DMS53 treated with DMSO at 0.1 percent for 48 hours (cell line): Measurements from ENCODE around the gene ZNF853.

Experiments used
- DNase-seq: peaks from one replicate; lab custom pipeline; 2025; ENCODE audit not compliant: unreplicated experiment; lab: John Stamatoyannopoulos, UW

The ZNF853 gene

DNA sequence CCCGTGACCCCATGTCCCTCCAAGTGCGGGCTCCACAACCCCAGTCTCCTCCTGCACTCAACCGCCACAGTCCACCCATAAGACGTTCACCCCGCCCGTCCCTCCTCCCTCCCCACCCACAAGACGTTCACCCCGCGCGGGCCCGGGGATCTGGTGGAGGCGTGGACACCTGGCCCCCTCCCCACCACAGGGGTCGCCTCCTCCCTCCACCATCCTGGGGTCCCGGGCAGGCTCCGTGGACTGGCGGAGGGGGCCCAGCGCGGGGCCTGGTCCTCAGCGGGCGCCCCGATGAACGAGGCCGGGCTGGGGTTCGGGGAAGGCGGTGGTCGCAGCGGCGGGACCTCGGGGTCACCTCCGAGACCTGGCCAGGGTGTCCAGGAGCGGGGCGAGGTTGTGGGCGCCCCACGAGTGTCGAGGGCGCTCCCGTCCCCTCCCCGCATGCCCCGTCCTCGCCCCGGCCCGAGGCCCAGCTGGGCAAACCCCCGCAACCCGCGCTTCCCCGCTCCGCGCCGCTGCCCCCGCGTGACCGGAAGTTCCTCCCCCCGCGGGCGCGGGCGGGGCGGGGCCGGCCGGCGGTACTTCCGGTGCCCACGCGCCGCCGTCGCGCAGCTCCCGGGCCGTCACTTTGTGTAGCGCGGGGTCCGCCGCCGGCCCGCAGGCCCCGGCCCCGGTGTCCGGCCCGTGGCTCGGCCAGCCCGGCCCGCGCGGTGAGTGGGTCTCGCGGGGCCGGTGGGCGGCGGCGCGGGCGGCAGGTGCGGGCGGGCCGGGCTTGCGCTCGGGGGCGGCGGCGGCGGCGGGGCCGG, 21.5 kb downstream of the ZNF853 start, which contains the start of gene ZNF316:
ZNF316 (plus strand) TSS at position 578 of the 803 bp plus-strand sequence. CDS start 5,092 bp downstream, outside the sequence.
- peak; percentile 7 for DNase-seq

DNA sequence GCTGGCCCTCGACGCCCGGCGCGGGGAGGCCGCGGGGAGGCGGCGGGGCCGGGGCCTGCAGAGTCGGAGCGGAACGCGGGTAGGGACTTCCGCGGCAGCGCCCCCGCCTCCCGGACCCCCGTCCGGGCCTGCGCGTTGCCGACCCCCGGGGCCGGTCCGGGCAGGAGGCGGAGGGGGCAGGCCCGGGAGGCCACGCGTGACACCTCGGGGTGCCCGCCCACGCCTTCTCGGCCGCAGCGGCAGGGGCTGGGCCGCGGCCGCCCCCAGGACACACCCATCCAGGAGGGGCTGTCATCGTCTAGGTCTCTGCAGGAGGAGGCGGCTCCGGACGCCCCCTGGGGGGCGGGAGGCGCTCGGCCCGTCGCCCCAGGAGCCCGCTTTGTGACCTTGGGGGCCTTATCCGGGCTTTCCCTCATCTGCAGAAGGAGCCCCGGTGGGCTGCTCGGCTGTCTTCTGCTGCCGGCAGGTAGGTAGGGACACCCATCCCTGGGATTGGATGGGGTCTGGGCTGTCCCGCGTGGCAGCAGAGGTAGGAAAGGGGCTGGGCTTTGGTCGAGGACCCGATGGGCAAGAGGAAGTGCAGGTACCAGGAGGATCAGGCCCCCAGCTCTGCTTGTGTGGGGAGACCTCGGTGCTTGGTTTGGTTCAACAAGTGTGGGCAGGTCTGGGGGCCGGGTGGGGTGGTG, 22.3 kb downstream of the ZNF853 start:
- DNase-seq: no peak

- no peak for DNase-seq
Measured at GRCh38 chr7:6639032-6639431, 23.6 kb downstream of the ZNF853 start.

- no peak for DNase-seq
Measured at GRCh38 chr7:6639627-6640026, 24.2 kb downstream of the ZNF853 start.

DNA sequence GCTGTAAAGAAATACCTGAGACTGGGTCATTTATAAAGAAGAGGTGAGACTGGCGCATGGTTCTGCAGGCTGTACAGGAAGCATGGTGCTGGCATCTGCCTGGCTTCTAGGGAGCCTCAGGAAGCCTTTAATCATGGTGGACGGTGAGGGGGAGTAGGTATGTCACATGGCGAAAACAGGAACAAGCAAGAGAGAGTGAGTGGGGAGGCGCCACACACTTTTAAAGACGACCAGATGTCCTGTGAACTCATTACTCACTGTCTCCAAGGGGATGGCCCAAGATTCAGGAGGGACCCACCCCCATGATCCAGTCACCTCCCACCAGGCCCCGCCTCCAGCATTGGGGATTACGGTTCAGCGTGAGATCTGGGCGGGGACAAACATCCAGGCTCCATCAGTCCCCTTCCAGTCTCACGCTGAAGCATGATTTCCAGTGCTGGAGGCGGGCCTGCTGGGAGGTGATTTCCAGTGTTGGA, 24.9 kb downstream of the ZNF853 start:
- DNase-seq: no peak

DNA sequence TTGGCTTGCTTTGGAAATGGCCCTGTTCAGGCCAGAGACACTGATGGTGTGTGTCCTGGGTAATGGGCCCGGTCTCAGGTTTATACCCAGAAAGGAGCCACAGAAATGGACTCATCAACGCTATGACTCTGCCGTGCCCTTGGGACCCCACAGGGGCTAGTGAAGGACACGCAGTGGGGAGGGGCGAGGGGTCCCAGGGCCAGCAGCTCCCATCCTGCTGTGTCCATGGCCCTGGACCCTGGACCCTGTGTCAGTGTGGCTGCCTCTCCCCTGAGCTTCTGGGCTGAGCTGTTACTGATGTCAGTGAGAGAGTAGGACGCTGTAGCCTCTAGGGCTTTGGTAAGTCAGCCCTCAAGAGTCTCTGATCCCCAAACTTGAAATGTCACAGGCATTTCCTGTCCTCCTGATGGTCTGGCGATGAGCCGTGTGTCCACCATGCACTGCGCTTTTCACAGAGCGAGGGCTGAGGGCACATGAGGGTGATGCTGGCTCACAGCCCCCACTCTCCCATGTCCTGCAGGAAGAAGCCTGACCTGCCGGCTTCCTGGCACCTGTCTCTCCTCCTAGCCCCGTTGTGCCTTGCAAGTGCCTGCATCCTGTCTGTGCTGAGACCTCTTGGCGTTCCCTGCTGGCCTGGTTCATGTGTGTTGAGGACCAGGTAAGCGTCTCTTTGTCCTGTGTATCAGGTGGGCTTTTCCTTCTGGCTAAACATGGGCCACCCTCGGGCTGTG, 26.1 kb downstream of the ZNF853 start:
- no peak for DNase-seq

DNA sequence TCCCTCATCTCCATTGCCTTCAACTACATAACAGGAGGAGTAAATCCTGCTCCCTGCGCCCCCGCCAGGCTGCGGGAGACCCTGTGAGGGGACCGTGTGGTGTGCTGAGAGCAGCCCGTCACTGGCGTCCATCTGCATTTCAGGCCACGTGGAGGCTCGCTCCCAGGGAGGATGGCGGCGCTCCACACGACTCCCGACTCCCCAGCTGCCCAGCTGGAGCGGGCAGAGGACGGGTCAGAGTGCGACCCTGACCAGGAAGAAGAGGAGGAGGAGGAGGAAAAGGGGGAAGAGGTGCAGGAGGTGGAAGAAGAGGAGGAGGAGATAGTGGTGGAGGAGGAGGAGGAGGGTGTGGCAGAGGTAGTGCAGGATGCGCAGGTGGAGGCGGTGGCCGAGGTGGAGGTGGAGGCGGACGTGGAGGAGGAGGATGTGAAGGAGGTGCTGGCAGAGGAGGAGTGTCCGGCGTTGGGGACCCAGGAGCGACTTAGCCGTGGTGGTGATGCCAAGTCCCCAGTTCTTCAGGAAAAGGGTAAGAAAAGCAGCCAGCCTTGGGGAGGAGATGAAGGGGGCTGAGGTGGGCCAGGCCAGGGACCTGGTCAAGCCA, 26.9 kb downstream of the ZNF853 start:
- DNase-seq: no peak

GRCh38 chr7:6642861-6643640, 27.6 kb downstream of the ZNF853 start:
- DNase-seq: no peak

- DNase-seq: no peak
Measured at GRCh38 chr7:6643915-6644625, 28.7 kb downstream of the ZNF853 start.

GRCh38 chr7:6644728-6645127, 29.3 kb downstream of the ZNF853 start:
- no peak for DNase-seq

GRCh38 chr7:6646465-6646864, 31.1 kb downstream of the ZNF853 start:
- DNase-seq: no peak

GRCh38 chr7:6647080-6647479, 31.7 kb downstream of the ZNF853 start:
- no peak for DNase-seq

- DNase-seq: no peak
Measured at GRCh38 chr7:6647541-6647940, 32.1 kb downstream of the ZNF853 start.

DNA sequence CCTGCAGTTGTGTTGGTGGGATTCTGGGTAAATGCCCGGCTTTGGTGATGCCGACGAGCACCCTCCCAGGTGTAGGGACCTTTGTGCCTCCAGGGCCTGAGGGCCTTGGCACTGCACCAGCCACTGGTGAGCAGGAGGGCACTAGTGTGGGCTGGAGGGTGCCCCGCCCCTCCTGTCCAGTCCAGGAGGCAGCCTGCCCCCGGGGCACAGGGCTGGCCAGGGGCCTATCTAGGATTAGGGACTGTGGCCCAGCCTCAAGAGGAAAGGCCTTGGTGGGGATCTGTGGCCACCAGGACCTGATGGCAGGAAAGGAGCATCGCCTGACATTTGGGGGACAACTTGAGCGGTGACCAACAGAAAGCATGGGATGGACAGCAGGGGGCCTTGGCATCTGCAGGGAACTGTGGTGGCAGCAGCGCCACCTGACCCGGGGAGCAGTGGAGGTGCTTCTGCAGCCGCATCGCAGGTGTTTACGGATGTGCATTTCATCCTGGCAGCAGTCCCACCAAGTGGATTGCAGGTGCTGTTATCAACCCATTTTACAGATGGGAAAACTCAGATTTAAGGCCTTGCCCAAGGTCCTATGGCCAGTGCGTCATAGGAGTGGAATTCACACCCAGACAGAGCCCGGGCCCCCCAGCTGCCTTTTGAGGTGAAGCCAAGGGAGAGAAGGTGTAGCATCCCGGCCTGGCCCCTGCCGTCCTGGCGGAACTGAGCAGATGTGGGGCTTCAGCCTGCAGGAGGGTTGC, 32.8 kb downstream of the ZNF853 start:
- no peak for DNase-seq

GRCh38 chr7:6648815-6649104, 33.4 kb downstream of the ZNF853 start:
- no peak for DNase-seq

GRCh38 chr7:6649241-6649961, 34.0 kb downstream of the ZNF853 start:
- no peak for DNase-seq

GRCh38 chr7:6650086-6650485, 34.7 kb downstream of the ZNF853 start:
- no peak for DNase-seq

DNA sequence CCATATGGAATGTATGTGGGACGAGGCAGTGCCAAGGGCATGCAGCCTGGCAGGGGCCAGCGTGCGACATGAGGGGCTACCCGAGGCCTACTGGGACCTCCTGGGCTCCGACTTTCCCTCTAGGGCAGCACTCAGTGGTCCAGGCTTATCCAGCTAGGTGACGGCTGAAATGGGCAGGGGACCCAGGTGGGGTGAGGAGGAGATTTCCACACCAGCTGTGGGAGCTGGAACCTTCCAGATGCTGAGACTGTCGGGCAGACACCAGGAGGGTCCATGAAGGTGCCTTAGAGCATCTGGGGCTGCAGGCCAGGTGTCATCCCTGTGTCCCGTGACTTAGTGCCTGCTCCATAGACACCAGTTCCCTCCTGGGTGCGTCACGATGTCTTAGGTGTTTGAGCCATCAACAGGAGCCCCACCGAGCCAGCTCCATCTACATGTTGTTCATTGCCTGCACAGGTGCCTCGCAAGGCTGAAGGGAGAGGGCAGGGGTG, 35.2 kb downstream of the ZNF853 start:
- no peak for DNase-seq
